Measurements from ENCODE around the gene ABR. TPM values are rescaled to one million over a fixed set of nuclear protein-coding genes. Genes with fewer than 3 reads are reported as not detected.
A peak's percentile ranks its signal among the peaks of the same experiment; 100 is the strongest.

Gene ABR
- total and polyA plus RNA-seq, 4 donors: 59.7 to 223 (median 142) TPM

GRCh38 chr17:1177016-1177700, 2.6 kb downstream of the ABR start:
- H3K9me3 ChIP-seq (ENCODE audit: control insufficient read depth, insufficient read depth, low read length): no peaks in the 10 kb centered on the region
- no peak overlapping the region for H3K4me3 ChIP-seq (ENCODE audit: low read depth, low read length)
- H3K36me3 ChIP-seq (ENCODE audit: control insufficient read depth, insufficient read depth, low read length): peaks cover 26% of the 10 kb centered on the region
- peak overlapping the region; percentile 26 for H3K27ac ChIP-seq (ENCODE audit: low read depth, low read length)
- 19% methylated on average over 9 of the region's 9 CpGs for WGBS (ENCODE audit: insufficient coverage)
- H3K4me1 ChIP-seq (ENCODE audit: control insufficient read depth, insufficient read depth, low read length): peaks cover 83% of the 10 kb centered on the region
- no peaks in the 10 kb centered on the region for H3K27me3 ChIP-seq (ENCODE audit: control insufficient read depth, insufficient read depth, low read length)
- DNase-seq (ENCODE audit: low read depth in 4 of 6, low spot score in 6 of 6): peak in 2 of 6 donors; percentile 66 to 69

GRCh38 chr17:1174263-1174880, 5.4 kb downstream of the ABR start:
- Histone ChIP-seq H3K9me3 (ENCODE audit: control insufficient read depth, insufficient read depth, low read length) (no peaks in the 10 kb centered on the region), H3K27me3 (ENCODE audit: control insufficient read depth, insufficient read depth, low read length) (no peaks in the 10 kb centered on the region), H3K36me3 (ENCODE audit: control insufficient read depth, insufficient read depth, low read length) (peaks cover 34% of the 10 kb centered on the region), H3K4me1 (ENCODE audit: control insufficient read depth, insufficient read depth, low read length) (peaks cover 92% of the 10 kb centered on the region), H3K27ac (ENCODE audit: low read depth, low read length) (no peak overlapping the region), H3K4me3 (ENCODE audit: low read depth, low read length) (no peak overlapping the region)
- peak in 2 of 6 donors; percentile 43 to 59 for DNase-seq (ENCODE audit: low read depth in 4 of 6, low spot score in 6 of 6)
- whole genome bisulfite sequencing (ENCODE audit: insufficient coverage): 48% methylated on average over 9 of the region's 11 CpGs

- Histone ChIP-seq H3K36me3 (ENCODE audit: control insufficient read depth, insufficient read depth, low read length) (peaks cover 34% of the 10 kb centered on the region), H3K4me3 (ENCODE audit: low read depth, low read length) (no peak overlapping the region), H3K27ac (ENCODE audit: low read depth, low read length) (no peak overlapping the region), H3K9me3 (ENCODE audit: control insufficient read depth, insufficient read depth, low read length) (no peaks in the 10 kb centered on the region), H3K4me1 (ENCODE audit: control insufficient read depth, insufficient read depth, low read length) (peaks cover 92% of the 10 kb centered on the region), H3K27me3 (ENCODE audit: control insufficient read depth, insufficient read depth, low read length) (no peaks in the 10 kb centered on the region)
- no peak for DNase-seq (ENCODE audit: low read depth in 4 of 6, low spot score in 6 of 6)
- 71% methylated on average over 27 of the region's 28 CpGs for WGBS (ENCODE audit: insufficient coverage)
Measured at GRCh38 chr17:1173432-1174262, 6.1 kb downstream of the ABR start.

- peaks cover 37% of the 10 kb centered on the region for H3K36me3 ChIP-seq (ENCODE audit: control insufficient read depth, insufficient read depth, low read length)
- no peaks in the 10 kb centered on the region for H3K9me3 ChIP-seq (ENCODE audit: control insufficient read depth, insufficient read depth, low read length)
- H3K4me3 ChIP-seq (ENCODE audit: low read depth, low read length): no peak overlapping the region
- no peak for DNase-seq (ENCODE audit: low read depth in 4 of 6, low spot score in 6 of 6)
- H3K27ac ChIP-seq (ENCODE audit: low read depth, low read length): no peak overlapping the region
- WGBS (ENCODE audit: insufficient coverage): 62% methylated on average over 7 of the region's 11 CpGs
- H3K4me1 ChIP-seq (ENCODE audit: control insufficient read depth, insufficient read depth, low read length): peaks cover 92% of the 10 kb centered on the region
- no peaks in the 10 kb centered on the region for H3K27me3 ChIP-seq (ENCODE audit: control insufficient read depth, insufficient read depth, low read length)
Measured at GRCh38 chr17:1171953-1172352, 7.8 kb downstream of the ABR start.

- Histone ChIP-seq H3K4me3 (ENCODE audit: low read depth, low read length) (no peak overlapping the region), H3K27me3 (ENCODE audit: control insufficient read depth, insufficient read depth, low read length) (no peaks in the 10 kb centered on the region), H3K9me3 (ENCODE audit: control insufficient read depth, insufficient read depth, low read length) (no peaks in the 10 kb centered on the region), H3K36me3 (ENCODE audit: control insufficient read depth, insufficient read depth, low read length) (peaks cover 44% of the 10 kb centered on the region), H3K4me1 (ENCODE audit: control insufficient read depth, insufficient read depth, low read length) (peaks cover 92% of the 10 kb centered on the region), H3K27ac (ENCODE audit: low read depth, low read length) (peak overlapping the region; percentile 70)
- DNase-seq (ENCODE audit: low read depth in 4 of 6, low spot score in 6 of 6): no peak
- WGBS (ENCODE audit: insufficient coverage): 80% methylated on average over 10 of the region's 11 CpGs
Measured at GRCh38 chr17:1170739-1171138, 9.0 kb downstream of the ABR start.

GRCh38 chr17:1169929-1170312, 9.9 kb downstream of the ABR start:
- no peak for DNase-seq (ENCODE audit: low read depth in 4 of 6, low spot score in 6 of 6)
- H3K4me3 ChIP-seq (ENCODE audit: low read depth, low read length): no peak overlapping the region
- no peaks in the 10 kb centered on the region for H3K9me3 ChIP-seq (ENCODE audit: control insufficient read depth, insufficient read depth, low read length)
- peak overlapping the region; percentile 70 for H3K27ac ChIP-seq (ENCODE audit: low read depth, low read length)
- H3K27me3 ChIP-seq (ENCODE audit: control insufficient read depth, insufficient read depth, low read length): no peaks in the 10 kb centered on the region
- peaks cover 91% of the 10 kb centered on the region for H3K4me1 ChIP-seq (ENCODE audit: control insufficient read depth, insufficient read depth, low read length)
- WGBS (ENCODE audit: insufficient coverage): 25% methylated on average over 2 of the region's 4 CpGs
- peaks cover 43% of the 10 kb centered on the region for H3K36me3 ChIP-seq (ENCODE audit: control insufficient read depth, insufficient read depth, low read length)

GRCh38 chr17:1169221-1169928, 10.4 kb downstream of the ABR start:
- peak overlapping the region; percentile 84 for H3K27ac ChIP-seq (ENCODE audit: low read depth, low read length)
- H3K27me3 ChIP-seq (ENCODE audit: control insufficient read depth, insufficient read depth, low read length): no peaks in the 10 kb centered on the region
- peak in 3 of 6 donors; percentile 71 to 90 (median 87) for DNase-seq (ENCODE audit: low read depth in 4 of 6, low spot score in 6 of 6)
- peaks cover 43% of the 10 kb centered on the region for H3K36me3 ChIP-seq (ENCODE audit: control insufficient read depth, insufficient read depth, low read length)
- H3K4me1 ChIP-seq (ENCODE audit: control insufficient read depth, insufficient read depth, low read length): peaks cover 86% of the 10 kb centered on the region
- 17% methylated on average over 15 of the region's 22 CpGs for WGBS (ENCODE audit: insufficient coverage)
- H3K4me3 ChIP-seq (ENCODE audit: low read depth, low read length): no peak overlapping the region
- no peaks in the 10 kb centered on the region for H3K9me3 ChIP-seq (ENCODE audit: control insufficient read depth, insufficient read depth, low read length)

- H3K27ac ChIP-seq (ENCODE audit: low read depth, low read length): peak overlapping the region; percentile 84
Measured at GRCh38 chr17:1168533-1169220, 11.1 kb downstream of the ABR start.

GRCh38 chr17:1166276-1166675, 13.5 kb downstream of the ABR start:
- DNase-seq (ENCODE audit: low read depth in 4 of 6, low spot score in 6 of 6): no peak
- WGBS (ENCODE audit: insufficient coverage): 40% methylated on average over 11 of the region's 11 CpGs
- Histone ChIP-seq H3K9me3 (ENCODE audit: control insufficient read depth, insufficient read depth, low read length) (no peaks in the 10 kb centered on the region), H3K27me3 (ENCODE audit: control insufficient read depth, insufficient read depth, low read length) (no peaks in the 10 kb centered on the region), H3K36me3 (ENCODE audit: control insufficient read depth, insufficient read depth, low read length) (peaks cover 33% of the 10 kb centered on the region), H3K27ac (ENCODE audit: low read depth, low read length) (no peak overlapping the region), H3K4me1 (ENCODE audit: control insufficient read depth, insufficient read depth, low read length) (peaks cover 71% of the 10 kb centered on the region), H3K4me3 (ENCODE audit: low read depth, low read length) (no peak overlapping the region)

More at GRCh38 chr17:1168533-1169220, 11.1 kb downstream of the ABR start:
- no peak overlapping the region for H3K4me3 ChIP-seq (ENCODE audit: low read depth, low read length)
- H3K36me3 ChIP-seq (ENCODE audit: control insufficient read depth, insufficient read depth, low read length): peaks cover 42% of the 10 kb centered on the region
- peak in 2 of 6 donors; percentile 63 to 85 for DNase-seq (ENCODE audit: low read depth in 4 of 6, low spot score in 6 of 6)
- 23% methylated on average over 13 of the region's 17 CpGs for WGBS (ENCODE audit: insufficient coverage)
- peaks cover 79% of the 10 kb centered on the region for H3K4me1 ChIP-seq (ENCODE audit: control insufficient read depth, insufficient read depth, low read length)
- no peaks in the 10 kb centered on the region for H3K27me3 ChIP-seq (ENCODE audit: control insufficient read depth, insufficient read depth, low read length)
- no peaks in the 10 kb centered on the region for H3K9me3 ChIP-seq (ENCODE audit: control insufficient read depth, insufficient read depth, low read length)

Measured in spinal cord (tissue), 10 donors.